ENCODE measurements around the gene PROX1.

PROX1 gene

GRCh38 chr1:214074477-214074876, 86.7 kb downstream of the PROX1 start:
- no peak for TF ChIP-seq CSRNP3 (CRISPR knock-in tag; IDR thresholded peaks at IDR 0.05)
- TF ChIP-seq CSDC2 (CRISPR knock-in tag; IDR thresholded peaks at IDR 0.05): no peak
- TF ChIP-seq POU6F1 (CRISPR knock-in tag; IDR thresholded peaks at IDR 0.05; ENCODE audit: borderline replicate concordance, low read depth): no peak
- TF ChIP-seq ARNTL (CRISPR knock-in tag; IDR thresholded peaks at IDR 0.05; ENCODE audit: borderline replicate concordance, low read depth): no peak
- no peak for TF ChIP-seq OSR1 (CRISPR knock-in tag; IDR thresholded peaks at IDR 0.05)
- no peak for TF ChIP-seq ISL1 (CRISPR knock-in tag; IDR thresholded peaks at IDR 0.05)
- no peak for TF ChIP-seq GLIS3 (CRISPR knock-in tag; IDR thresholded peaks at IDR 0.05)
- TF ChIP-seq BACH2 (CRISPR knock-in tag; IDR thresholded peaks at IDR 0.05; ENCODE audit: borderline replicate concordance): no peak
- no peak for TF ChIP-seq SNAI2 (CRISPR knock-in tag; IDR thresholded peaks at IDR 0.05)
- TF ChIP-seq CREB5 (CRISPR knock-in tag; IDR thresholded peaks at IDR 0.05; ENCODE audit: low read depth): no peak
- ATAC-seq: no peak

- no peak for ATAC-seq
- no peak for TF ChIP-seq TSHZ2 (CRISPR knock-in tag; IDR thresholded peaks at IDR 0.05)
- TF ChIP-seq PATZ1 (CRISPR knock-in tag; IDR thresholded peaks at IDR 0.05; ENCODE audit: borderline replicate concordance): no peak
- TF ChIP-seq ZNF565 (CRISPR knock-in tag; conservative IDR thresholded peaks at IDR 0.05; ENCODE audit: low read depth): no peak
- TF ChIP-seq ZNF70 (CRISPR knock-in tag; IDR thresholded peaks at IDR 0.05): no peak
- no peak for TF ChIP-seq RARB (CRISPR knock-in tag; IDR thresholded peaks at IDR 0.05)
- TF ChIP-seq CSDC2 (CRISPR knock-in tag; IDR thresholded peaks at IDR 0.05): no peak
- no peak for TF ChIP-seq SNAI2 (CRISPR knock-in tag; IDR thresholded peaks at IDR 0.05)
- TF ChIP-seq ZC3H10 (CRISPR knock-in tag; IDR thresholded peaks at IDR 0.05): no peak
- TF ChIP-seq CSRNP3 (CRISPR knock-in tag; IDR thresholded peaks at IDR 0.05): no peak
Measured at GRCh38 chr1:214075305-214075998, 87.7 kb downstream of the PROX1 start.

- no peak for ATAC-seq
- TF ChIP-seq CREB5 (CRISPR knock-in tag; IDR thresholded peaks at IDR 0.05; ENCODE audit: low read depth): no peak
- no peak for TF ChIP-seq BACH2 (CRISPR knock-in tag; IDR thresholded peaks at IDR 0.05; ENCODE audit: borderline replicate concordance)
- no peak for TF ChIP-seq RARB (CRISPR knock-in tag; IDR thresholded peaks at IDR 0.05)
- no peak for TF ChIP-seq TOX (CRISPR knock-in tag; IDR thresholded peaks at IDR 0.05; ENCODE audit: borderline replicate concordance)
- TF ChIP-seq ZFP30 (CRISPR knock-in tag; IDR thresholded peaks at IDR 0.05): no peak
- TF ChIP-seq TSHZ2 (CRISPR knock-in tag; IDR thresholded peaks at IDR 0.05): no peak
- TF ChIP-seq ARNTL (CRISPR knock-in tag; IDR thresholded peaks at IDR 0.05; ENCODE audit: borderline replicate concordance, low read depth): no peak
- TF ChIP-seq ZFP3 (CRISPR knock-in tag; IDR thresholded peaks at IDR 0.05): no peak
- no peak for TF ChIP-seq CSDC2 (CRISPR knock-in tag; IDR thresholded peaks at IDR 0.05)
Measured at GRCh38 chr1:214075999-214076707, 88.4 kb downstream of the PROX1 start.
